ENCODE results near the gene BACH1.

Gene BACH1

GRCh38 chr21:29320031-29320430 is 21.3 kb downstream of the BACH1 start:
- no peak for TF ChIP-seq CTCF (IDR thresholded peaks at IDR 0.05; ENCODE audit: low read depth, low read length, missing control alignments)
- DNase-seq (ENCODE audit: extremely low read depth, low read depth) = no peak
- H3K4me3 ChIP-seq (replicated peaks; ENCODE audit: low read depth, low read length) = no peak overlapping the region

GRCh38 chr21:29321217-29321616 is 22.5 kb downstream of the BACH1 start:
- no peak overlapping the region for H3K4me3 ChIP-seq (replicated peaks; ENCODE audit: low read depth, low read length)
- DNase-seq (ENCODE audit: extremely low read depth, low read depth) = no peak
- TF ChIP-seq CTCF (IDR thresholded peaks at IDR 0.05; ENCODE audit: low read depth, low read length, missing control alignments) = no peak

- DNase-seq (ENCODE audit: extremely low read depth, low read depth) = no peak
- no peak overlapping the region for H3K4me3 ChIP-seq (replicated peaks; ENCODE audit: low read depth, low read length)
- no peak for TF ChIP-seq CTCF (IDR thresholded peaks at IDR 0.05; ENCODE audit: low read depth, low read length, missing control alignments)
Measured at GRCh38 chr21:29321932-29322928, 23.5 kb downstream of the BACH1 start.

GRCh38 chr21:29323189-29323588 is 24.5 kb downstream of the BACH1 start:
- DNase-seq (ENCODE audit: extremely low read depth, low read depth) = no peak
- TF ChIP-seq CTCF (IDR thresholded peaks at IDR 0.05; ENCODE audit: low read depth, low read length, missing control alignments) = no peak
- no peak overlapping the region for H3K4me3 ChIP-seq (replicated peaks; ENCODE audit: low read depth, low read length)

- no peak overlapping the region for H3K4me3 ChIP-seq (replicated peaks; ENCODE audit: low read depth, low read length)
- TF ChIP-seq CTCF (IDR thresholded peaks at IDR 0.05; ENCODE audit: low read depth, low read length, missing control alignments) = no peak
- no peak for DNase-seq (ENCODE audit: extremely low read depth, low read depth)
Measured at GRCh38 chr21:29326914-29327554, 28.3 kb downstream of the BACH1 start.

GRCh38 chr21:29329406-29329805 is 30.7 kb downstream of the BACH1 start:
- no peak for DNase-seq (ENCODE audit: extremely low read depth, low read depth)
- TF ChIP-seq CTCF (IDR thresholded peaks at IDR 0.05; ENCODE audit: low read depth, low read length, missing control alignments) = no peak
- H3K4me3 ChIP-seq (replicated peaks; ENCODE audit: low read depth, low read length) = no peak overlapping the region
